ENCODE results near the gene H2BK1. TPM values are rescaled to one million over a fixed set of nuclear protein-coding genes. Genes with fewer than 3 reads are reported as not detected.
A peak's percentile ranks its signal among the peaks of the same experiment; 100 is the strongest.

H2BK1 gene
- total and polyA plus RNA-seq, 2 experiments from 2014 or later, result not detected

DNA sequence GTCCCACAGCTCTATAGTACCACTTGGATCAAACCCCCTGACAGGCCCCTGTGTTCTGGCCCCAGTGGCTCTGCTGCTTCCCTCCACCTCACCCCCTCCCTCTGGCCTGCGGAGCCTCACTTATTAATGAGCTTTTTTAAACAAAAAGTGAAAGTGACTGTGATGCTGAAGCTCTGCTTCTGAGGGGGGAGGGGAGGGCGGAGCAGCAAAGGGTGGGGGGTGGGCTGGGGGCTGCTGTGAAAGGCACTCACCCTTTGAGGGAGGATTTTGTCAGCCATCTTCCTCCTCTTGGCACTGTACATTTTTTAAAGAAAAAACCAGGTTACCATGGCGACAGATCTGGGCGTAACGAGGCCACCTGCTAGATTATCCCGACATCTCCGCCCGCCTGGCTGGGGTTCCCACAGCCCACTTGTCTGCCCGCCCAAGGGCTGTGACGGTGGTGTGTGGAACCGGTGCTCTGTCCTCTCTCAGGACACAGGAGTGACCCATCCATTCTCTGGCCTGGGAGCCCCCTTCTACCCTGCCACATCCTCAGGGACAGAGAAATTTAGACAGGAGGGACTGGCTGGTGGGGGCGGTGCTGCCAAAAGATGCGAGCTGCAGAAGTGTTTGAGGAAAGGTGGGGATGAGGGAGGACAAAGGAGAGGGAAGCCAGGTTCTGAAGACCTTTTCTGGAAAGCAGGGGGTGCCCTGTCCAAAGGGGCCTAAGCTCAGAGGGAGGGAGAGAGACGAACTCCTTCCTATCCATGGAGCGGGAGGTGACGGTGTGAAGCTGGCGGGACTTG, 33.3 kb upstream of the H2BK1 start:
- Histone ChIP-seq H3K9me3 (ENCODE audit: low read depth) (no peaks in the 10 kb centered on the region), H3K27ac (no peak overlapping the region), H3K36me3 (peaks cover 36% of the 10 kb centered on the region), H3K4me3 (no peak overlapping the region), H3K27me3 (no peaks in the 10 kb centered on the region), H3K4me1 (ENCODE audit: low read depth) (peaks cover 25% of the 10 kb centered on the region)
- TF ChIP-seq, protein P1, sequence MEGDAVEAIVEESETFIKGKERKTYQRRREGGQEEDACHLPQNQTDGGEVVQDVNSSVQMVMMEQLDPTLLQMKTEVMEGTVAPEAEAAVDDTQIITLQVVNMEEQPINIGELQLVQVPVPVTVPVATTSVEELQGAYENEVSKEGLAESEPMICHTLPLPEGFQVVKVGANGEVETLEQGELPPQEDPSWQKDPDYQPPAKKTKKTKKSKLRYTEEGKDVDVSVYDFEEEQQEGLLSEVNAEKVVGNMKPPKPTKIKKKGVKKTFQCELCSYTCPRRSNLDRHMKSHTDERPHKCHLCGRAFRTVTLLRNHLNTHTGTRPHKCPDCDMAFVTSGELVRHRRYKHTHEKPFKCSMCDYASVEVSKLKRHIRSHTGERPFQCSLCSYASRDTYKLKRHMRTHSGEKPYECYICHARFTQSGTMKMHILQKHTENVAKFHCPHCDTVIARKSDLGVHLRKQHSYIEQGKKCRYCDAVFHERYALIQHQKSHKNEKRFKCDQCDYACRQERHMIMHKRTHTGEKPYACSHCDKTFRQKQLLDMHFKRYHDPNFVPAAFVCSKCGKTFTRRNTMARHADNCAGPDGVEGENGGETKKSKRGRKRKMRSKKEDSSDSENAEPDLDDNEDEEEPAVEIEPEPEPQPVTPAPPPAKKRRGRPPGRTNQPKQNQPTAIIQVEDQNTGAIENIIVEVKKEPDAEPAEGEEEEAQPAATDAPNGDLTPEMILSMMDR (IDR thresholded peaks at IDR 0.05; ENCODE audit: low read depth, low read length), result no peak
- DNase-seq (ENCODE audit: low read depth in 1 of 2, low spot score in 1 of 2), result no peak

DNA sequence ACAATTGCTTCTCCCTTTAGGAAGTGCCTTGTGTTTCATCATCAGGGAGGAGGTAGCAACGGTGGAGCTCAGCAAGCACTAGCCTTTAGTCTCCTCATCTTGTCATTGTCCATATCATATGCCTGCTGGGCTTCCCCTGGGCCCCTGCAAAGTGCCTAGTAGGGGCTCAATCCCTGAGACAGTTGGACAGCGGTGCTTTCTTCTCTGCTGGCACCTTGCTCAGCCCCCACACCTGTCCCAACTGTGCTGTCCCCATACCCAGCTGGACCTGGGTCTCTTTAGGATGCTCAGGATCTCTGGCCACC, 32.7 kb upstream of the H2BK1 start:
- DNase-seq (ENCODE audit: low read depth in 1 of 2, low spot score in 1 of 2), result no peak
- no peaks in the 10 kb centered on the region for H3K9me3 ChIP-seq (ENCODE audit: low read depth)
- no peaks in the 10 kb centered on the region for H3K27me3 ChIP-seq
- H3K27ac ChIP-seq, result no peak overlapping the region
- TF ChIP-seq, protein P1 (IDR thresholded peaks at IDR 0.05; ENCODE audit: low read depth, low read length), result no peak
- peaks cover 42% of the 10 kb centered on the region for H3K36me3 ChIP-seq
- peaks cover 25% of the 10 kb centered on the region for H3K4me1 ChIP-seq (ENCODE audit: low read depth)
- H3K4me3 ChIP-seq, result no peak overlapping the region

DNA sequence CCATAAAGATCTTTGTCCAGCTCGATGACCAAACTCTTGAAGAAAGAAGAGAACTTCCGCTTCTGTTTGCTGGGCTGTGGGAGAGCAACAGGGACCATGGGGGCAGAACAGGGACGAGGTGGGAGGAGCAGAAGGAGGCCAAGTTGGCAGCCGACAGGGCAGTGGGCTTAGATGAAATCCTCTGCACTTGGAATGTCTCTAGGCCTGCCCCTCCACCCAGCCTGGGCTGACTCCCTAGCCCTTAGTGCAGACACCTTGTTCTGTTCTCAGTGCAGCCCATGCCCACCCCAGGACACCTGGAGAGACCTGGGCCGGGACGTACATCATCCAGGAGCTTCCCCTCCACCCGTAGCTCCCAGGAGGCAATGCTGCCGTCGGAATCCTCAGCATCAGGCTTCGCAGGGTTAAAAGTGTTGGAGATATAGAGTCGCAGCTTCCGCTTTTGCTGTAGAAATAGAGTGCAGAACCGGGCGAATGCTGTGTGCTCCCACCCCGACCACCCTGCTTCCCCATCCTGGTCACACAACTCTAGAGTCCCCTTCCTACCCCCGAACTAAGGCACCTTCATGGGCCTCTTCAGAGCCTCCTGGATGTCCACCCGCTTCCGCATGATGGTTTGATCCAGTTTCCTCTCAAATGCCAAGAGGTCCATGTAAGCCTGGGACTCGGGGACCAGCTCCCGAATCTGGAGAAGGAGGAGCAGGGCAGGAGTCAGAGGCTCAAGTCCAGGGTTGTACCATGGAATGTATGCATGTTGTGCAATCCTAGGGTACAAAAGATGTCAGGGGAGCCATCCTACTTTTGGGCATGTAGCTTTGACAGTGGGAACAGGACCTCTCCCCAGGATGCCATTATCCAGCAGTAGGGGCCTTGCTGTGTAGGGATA, 32.1 kb upstream of the H2BK1 start:
- no peak for DNase-seq (ENCODE audit: low read depth in 1 of 2, low spot score in 1 of 2)
- Histone ChIP-seq H3K4me3 (no peak overlapping the region), H3K9me3 (ENCODE audit: low read depth) (no peaks in the 10 kb centered on the region), H3K4me1 (ENCODE audit: low read depth) (peaks cover 25% of the 10 kb centered on the region), H3K36me3 (peaks cover 47% of the 10 kb centered on the region), H3K27ac (no peak overlapping the region), H3K27me3 (no peaks in the 10 kb centered on the region)
- TF ChIP-seq, protein P1 (IDR thresholded peaks at IDR 0.05; ENCODE audit: low read depth, low read length), result no peak

DNA sequence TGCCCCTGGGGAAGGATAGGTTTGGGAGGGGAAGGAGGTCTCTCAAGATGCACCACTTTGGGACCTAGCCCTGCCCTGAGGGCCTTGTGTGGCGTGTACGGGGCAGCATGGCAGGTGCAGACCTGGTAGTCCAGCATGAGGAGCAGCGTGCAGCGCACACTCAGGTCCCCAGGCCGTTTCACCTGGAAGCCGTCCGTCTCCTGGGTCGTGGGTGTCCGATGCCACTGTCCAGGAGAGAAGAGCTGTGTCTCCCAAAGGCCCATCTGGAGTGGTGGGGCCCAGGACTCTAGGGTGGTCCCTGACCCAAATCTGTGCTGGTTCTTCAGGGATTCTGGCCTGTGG, 31.4 kb upstream of the H2BK1 start:
- TF ChIP-seq, protein P1 (IDR thresholded peaks at IDR 0.05; ENCODE audit: low read depth, low read length), result no peak
- no peak overlapping the region for H3K4me3 ChIP-seq
- no peaks in the 10 kb centered on the region for H3K9me3 ChIP-seq (ENCODE audit: low read depth)
- H3K27ac ChIP-seq, result no peak overlapping the region
- no peak for DNase-seq (ENCODE audit: low read depth in 1 of 2, low spot score in 1 of 2)
- H3K36me3 ChIP-seq, result peaks cover 53% of the 10 kb centered on the region
- H3K27me3 ChIP-seq, result no peaks in the 10 kb centered on the region
- peaks cover 20% of the 10 kb centered on the region for H3K4me1 ChIP-seq (ENCODE audit: low read depth)

DNA sequence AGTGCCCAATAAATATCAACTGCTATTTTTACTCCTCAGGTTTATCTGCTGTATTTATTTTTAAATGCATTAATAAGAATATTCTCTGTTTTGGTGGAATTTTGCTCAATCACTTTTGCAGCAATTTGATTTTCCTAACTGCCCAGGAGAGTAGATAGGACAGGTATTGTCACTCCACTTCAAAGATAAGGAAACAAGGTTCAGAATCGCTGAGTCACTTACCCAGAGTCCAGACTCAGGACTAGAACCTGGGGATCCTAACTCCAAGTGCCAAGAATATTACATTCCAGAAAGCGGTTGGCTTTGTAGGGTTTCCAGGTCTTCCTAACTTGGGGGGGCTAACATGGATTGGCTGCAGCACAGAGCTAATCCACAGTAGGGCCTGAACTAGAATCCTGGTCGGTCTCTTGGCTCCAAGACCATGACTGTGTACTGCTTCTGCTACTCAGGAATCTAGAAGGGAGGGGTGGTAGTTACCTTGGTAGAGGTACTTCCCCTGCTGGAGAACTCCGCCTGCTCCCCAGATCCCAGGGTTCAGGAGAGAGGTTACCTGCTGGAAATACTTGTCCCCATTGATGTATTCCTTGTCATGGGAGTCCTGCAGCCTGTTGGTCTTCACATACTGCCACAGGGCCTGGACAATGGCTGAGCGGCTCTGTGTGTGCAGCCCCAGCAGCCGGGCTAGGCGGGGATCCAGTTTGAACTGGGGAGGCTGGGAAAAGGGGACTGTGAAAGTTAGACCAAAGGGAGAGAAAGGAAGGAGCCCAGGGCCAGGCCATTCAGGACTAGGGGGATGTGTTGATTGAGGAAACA, 30.9 kb upstream of the H2BK1 start:
- H3K4me3 ChIP-seq, result no peak overlapping the region
- H3K36me3 ChIP-seq, result peaks cover 59% of the 10 kb centered on the region
- TF ChIP-seq, protein P1 (IDR thresholded peaks at IDR 0.05; ENCODE audit: low read depth, low read length), result no peak
- H3K27me3 ChIP-seq, result no peaks in the 10 kb centered on the region
- H3K27ac ChIP-seq, result peak overlapping the region; percentile 81
- no peak for DNase-seq (ENCODE audit: low read depth in 1 of 2, low spot score in 1 of 2)
- no peaks in the 10 kb centered on the region for H3K9me3 ChIP-seq (ENCODE audit: low read depth)
- H3K4me1 ChIP-seq (ENCODE audit: low read depth), result peaks cover 14% of the 10 kb centered on the region
